Uterus (tissue), 4 donors: ENCODE measurements around the gene S100A5. TPM values are rescaled to one million over a fixed set of nuclear protein-coding genes. Genes with fewer than 3 reads are reported as not detected.
A peak's percentile ranks its signal among the peaks of the same experiment; 100 is the strongest.
"Not testable (repeated sequence)": the region's sequence is repeated elsewhere in the genome, so short reads cannot be mapped to it uniquely, and the experiment has no call there.

Experiments used
- DNase-seq, 2 donors: peaks; one replicate each; pipeline ENCODE4 v3.0.0-alpha.2; 2019 to 2020
- H3K27ac ChIP-seq, 2 donors: fragments of 200-600 bp; sonication (generic); 1 replicate in 1 of 2; 2 replicates in 1 of 2; pipeline ENCODE4 v1.5.1; 2016 to 2018
- H3K27me3 ChIP-seq, 2 donors: fragments of 200-600 bp; sonication (generic); one replicate each; pipeline ENCODE4 v1.5.1; 2018 to 2019; ENCODE audit warnings: control low read depth in 1 of 2
- H3K36me3 ChIP-seq, 2 donors: fragments of 200-600 bp; sonication (generic); one replicate each; pipeline ENCODE4 v1.5.1; 2019; ENCODE audit warnings: control low read depth in 1 of 2
- H3K4me1 ChIP-seq, 2 donors: fragments of 200-600 bp; sonication (generic); one replicate each; pipeline ENCODE4 v1.5.1; 2018 to 2019; ENCODE audit warnings: control low read depth in 1 of 2
- H3K4me3 ChIP-seq, 2 donors: fragments of 200-600 bp; sonication (generic); 1 replicate in 1 of 2; 2 replicates in 1 of 2; pipeline ENCODE4 v1.5.1; 2018 to 2019; ENCODE audit warnings: mild to moderate bottlenecking in 1 of 2
- H3K9me3 ChIP-seq, 2 donors: fragments of 200-600 bp; sonication (generic); one replicate each; pipeline ENCODE4 v1.5.1; 2019; ENCODE audit warnings: control low read depth in 1 of 2
- POLR2A ChIP-seq, 2 donors: fragments of 450-650 bp; IDR thresholded peaks; one replicate each; pipeline ENCODE4 v1.6.1; 2016; ENCODE audit warnings: antibody characterized with exemption in 2 of 2, mild to moderate bottlenecking in 1 of 2, moderate library complexity in 1 of 2
- intact Hi-C: fragments of 100-400 bp; cut with DNase I; formaldehyde crosslinking; loops from one replicate; pipeline ENCODE4 v1.15.1; 2023; ENCODE audit warnings: low total_unique reads
- total RNA-seq, 4 donors: library from RNA; depleted of rRNA in 3 of 4; stranded (reverse); fragments of >200 nt in 3 of 4; gene quantifications; one replicate each; pipeline versions ENCODE4 v1.1.0 to v1.2.4, GENCODE V29; 2014 to 2023
- TF ChIP-seq, protein P1 (sequence below), 4 experiments: fragments of 200-600 bp in 2 of 4; fragments of 450-650 bp in 2 of 4; sonication (generic) in 2 of 4; IDR thresholded peaks; one replicate each; pipeline ENCODE4 v1.5.1; 2016 to 2019; ENCODE audit warnings: antibody characterized with exemption in 4 of 4, mild to moderate bottlenecking in 2 of 4, moderate library complexity in 1 of 4
- donor health status: DM: yes; HTN: yes; CAD: no.

S100A5 gene
- total RNA-seq, 4 donors from 2014 or later, result not detected

DNA sequence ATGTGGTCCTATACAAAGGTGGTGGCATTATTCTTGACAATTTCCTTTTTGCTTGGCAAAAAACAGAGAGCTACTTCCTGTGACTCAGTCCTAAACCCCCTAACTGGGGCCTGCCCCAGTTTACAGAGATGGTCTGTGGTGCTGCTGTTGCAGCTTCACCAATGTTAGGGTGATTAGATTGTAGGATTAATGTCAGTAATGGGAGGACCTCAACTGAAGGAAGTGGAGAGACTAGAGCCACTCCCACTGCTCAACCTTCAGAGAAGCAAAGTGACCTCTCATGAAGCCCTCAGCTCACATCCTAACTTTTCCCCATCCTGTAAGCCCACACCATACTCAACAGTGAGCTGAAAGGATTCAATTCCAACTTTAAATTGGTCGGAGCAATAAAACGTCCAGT, 8.6 kb downstream of the S100A5 start:
- TF ChIP-seq POLR2A (IDR thresholded peaks at IDR 0.05), result no peak
- Histone ChIP-seq H3K27ac (peak overlapping the region; percentile 99 to 100), H3K27me3 (no peaks in the 10 kb centered on the region), H3K36me3 (no peaks in the 10 kb centered on the region), H3K4me3 (no peak overlapping the region), H3K4me1 (peaks cover 4 to 6% of the 10 kb centered on the region in 2 donors), H3K9me3 (no peaks in the 10 kb centered on the region)
- intact Hi-C loops, result loop anchor here (2.0 kb wide), 1 partner anchor 37 kb away; no protein-coding TSS in a partner anchor
- DNase-seq, result no peak

GRCh38 chr1:153531638-153532037, 9.1 kb downstream of the S100A5 start:
- no peak for TF ChIP-seq POLR2A (IDR thresholded peaks at IDR 0.05)
- TF ChIP-seq, protein P1, sequence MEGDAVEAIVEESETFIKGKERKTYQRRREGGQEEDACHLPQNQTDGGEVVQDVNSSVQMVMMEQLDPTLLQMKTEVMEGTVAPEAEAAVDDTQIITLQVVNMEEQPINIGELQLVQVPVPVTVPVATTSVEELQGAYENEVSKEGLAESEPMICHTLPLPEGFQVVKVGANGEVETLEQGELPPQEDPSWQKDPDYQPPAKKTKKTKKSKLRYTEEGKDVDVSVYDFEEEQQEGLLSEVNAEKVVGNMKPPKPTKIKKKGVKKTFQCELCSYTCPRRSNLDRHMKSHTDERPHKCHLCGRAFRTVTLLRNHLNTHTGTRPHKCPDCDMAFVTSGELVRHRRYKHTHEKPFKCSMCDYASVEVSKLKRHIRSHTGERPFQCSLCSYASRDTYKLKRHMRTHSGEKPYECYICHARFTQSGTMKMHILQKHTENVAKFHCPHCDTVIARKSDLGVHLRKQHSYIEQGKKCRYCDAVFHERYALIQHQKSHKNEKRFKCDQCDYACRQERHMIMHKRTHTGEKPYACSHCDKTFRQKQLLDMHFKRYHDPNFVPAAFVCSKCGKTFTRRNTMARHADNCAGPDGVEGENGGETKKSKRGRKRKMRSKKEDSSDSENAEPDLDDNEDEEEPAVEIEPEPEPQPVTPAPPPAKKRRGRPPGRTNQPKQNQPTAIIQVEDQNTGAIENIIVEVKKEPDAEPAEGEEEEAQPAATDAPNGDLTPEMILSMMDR (IDR thresholded peaks at IDR 0.05), result no peak
- H3K4me1 ChIP-seq, result peaks cover 4 to 6% of the 10 kb centered on the region in 2 donors

DNA sequence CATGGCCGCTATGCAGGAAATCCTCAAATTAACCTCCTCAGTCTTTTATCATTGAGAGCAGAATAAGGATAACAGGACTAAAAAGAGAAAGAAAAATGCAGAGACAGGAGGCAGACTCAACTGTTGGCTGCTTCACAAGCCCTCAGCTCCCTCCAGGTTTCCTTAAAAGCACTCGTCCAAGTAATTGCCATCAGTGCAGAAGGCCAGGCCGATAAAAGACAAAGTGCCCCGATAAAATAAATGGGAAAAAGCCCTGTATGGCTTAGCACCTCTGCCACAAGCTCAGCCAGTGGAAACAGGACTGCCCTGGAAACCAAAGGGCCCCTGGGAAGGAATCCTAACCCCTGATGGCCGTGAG, 13.1 kb downstream of the S100A5 start:
- H3K4me1 ChIP-seq, result peaks cover 4 to 11% of the 10 kb centered on the region in 2 donors
- no peaks in the 10 kb centered on the region for H3K27me3 ChIP-seq
- no peak overlapping the region for H3K4me3 ChIP-seq
- H3K36me3 ChIP-seq, result no peaks in the 10 kb centered on the region
- intact Hi-C loops, result no loop called here
- TF ChIP-seq POLR2A (IDR thresholded peaks at IDR 0.05), result no peak
- no peaks in the 10 kb centered on the region for H3K9me3 ChIP-seq
- DNase-seq, result no peak
- peak overlapping the region; percentile 31 to 33 for H3K27ac ChIP-seq

More at GRCh38 chr1:153531638-153532037, 9.1 kb downstream of the S100A5 start:
- Histone ChIP-seq H3K9me3 (no peaks in the 10 kb centered on the region), H3K36me3 (no peaks in the 10 kb centered on the region), H3K4me3 (no peak overlapping the region), H3K27ac (peak overlapping the region; percentile 99 to 100), H3K27me3 (no peaks in the 10 kb centered on the region)
- DNase-seq, result no peak
- intact Hi-C loops, result loop anchor here (2.0 kb wide), 1 partner anchor 37 kb away; no protein-coding TSS in a partner anchor

GRCh38 chr1:153527023-153527682, 13.6 kb downstream of the S100A5 start:
- Histone ChIP-seq H3K36me3 (no peaks in the 10 kb centered on the region), H3K4me3 (no peak overlapping the region), H3K27ac (peak overlapping the region; percentile 26 to 33), H3K27me3 (no peaks in the 10 kb centered on the region), H3K4me1 (peaks cover 4 to 10% of the 10 kb centered on the region in 2 donors), H3K9me3 (no peaks in the 10 kb centered on the region)
- intact Hi-C loops, result no loop called here
- DNase-seq, result no peak
- TF ChIP-seq, protein P1 (IDR thresholded peaks at IDR 0.05), result no peak
- TF ChIP-seq POLR2A (IDR thresholded peaks at IDR 0.05), result no peak

GRCh38 chr1:153526132-153526543, 14.6 kb downstream of the S100A5 start:
- peaks cover 0 to 7% of the 10 kb centered on the region in 2 donors for H3K4me1 ChIP-seq
- no peak for TF ChIP-seq POLR2A (IDR thresholded peaks at IDR 0.05)
- TF ChIP-seq, protein P1 (IDR thresholded peaks at IDR 0.05), result no peak
- H3K4me3 ChIP-seq, result no peak overlapping the region
- H3K36me3 ChIP-seq, result no peaks in the 10 kb centered on the region
- H3K27ac ChIP-seq, result peak overlapping the region in 1 of 2 donors; percentile 24
- no peaks in the 10 kb centered on the region for H3K27me3 ChIP-seq
- intact Hi-C loops, result no loop called here
- DNase-seq, result no peak
- H3K9me3 ChIP-seq, result no peaks in the 10 kb centered on the region

GRCh38 chr1:153525088-153525728, 15.5 kb downstream of the S100A5 start:
- Histone ChIP-seq H3K27me3 (no peaks in the 10 kb centered on the region), H3K36me3 (no peaks in the 10 kb centered on the region), H3K9me3 (no peaks in the 10 kb centered on the region), H3K4me1 (peaks cover 0 to 7% of the 10 kb centered on the region in 2 donors), H3K4me3 (no peak overlapping the region), H3K27ac (peak overlapping the region; percentile 7 to 24)
- DNase-seq, result peak; percentile 62
- TF ChIP-seq, protein P1 (IDR thresholded peaks at IDR 0.05), result no peak
- TF ChIP-seq POLR2A (IDR thresholded peaks at IDR 0.05), result no peak
- intact Hi-C loops, result no loop called here

- intact Hi-C loops, H3K27me3 ChIP-seq, H3K4me3 ChIP-seq, DNase-seq, H3K27ac ChIP-seq, H3K36me3 ChIP-seq, H3K9me3 ChIP-seq, H3K4me1 ChIP-seq: not testable (repeated sequence)
Measured at GRCh38 chr1:153522353-153523048, 18.2 kb downstream of the S100A5 start.

DNA sequence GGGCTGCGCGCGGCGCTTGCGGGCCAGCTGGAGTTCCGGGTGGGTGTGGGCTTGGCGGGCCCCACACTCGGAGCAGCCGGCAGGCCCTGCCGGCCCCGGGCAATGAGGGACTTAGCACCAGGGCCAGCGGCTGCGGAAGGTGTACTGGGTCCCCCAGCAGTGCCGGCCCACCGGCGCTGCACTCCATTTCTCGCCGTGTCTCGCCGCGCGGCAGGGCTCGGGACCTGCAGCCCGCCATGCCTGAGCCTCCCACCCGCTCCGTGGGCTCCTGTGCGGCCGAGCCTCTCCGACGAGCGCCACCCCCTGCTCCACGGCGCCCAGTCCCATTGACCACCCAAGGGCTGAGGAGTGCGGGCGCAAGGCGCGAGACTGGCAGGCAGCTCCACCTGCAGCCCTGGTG, 18.9 kb downstream of the S100A5 start:
- H3K9me3 ChIP-seq, H3K4me3 ChIP-seq, H3K36me3 ChIP-seq, H3K27me3 ChIP-seq, H3K4me1 ChIP-seq, intact Hi-C loops, DNase-seq, H3K27ac ChIP-seq: not testable (repeated sequence)
